Uterus (tissue), 4 donors: ENCODE measurements around the gene SYCP3. TPM values are rescaled to one million over a fixed set of nuclear protein-coding genes. Genes with fewer than 3 reads are reported as not detected.

Experiments
- DNase-seq, 2 donors: peaks; one replicate each; pipeline ENCODE4 v3.0.0-alpha.2; 2019 to 2020
- H3K27ac ChIP-seq, 2 donors: fragments of 200-600 bp; sonication (generic); 1 replicate in 1 of 2; 2 replicates in 1 of 2; pipeline ENCODE4 v1.5.1; 2016 to 2018
- H3K27me3 ChIP-seq, 2 donors: fragments of 200-600 bp; sonication (generic); one replicate each; pipeline ENCODE4 v1.5.1; 2018 to 2019; ENCODE audit warnings: control low read depth in 1 of 2
- H3K36me3 ChIP-seq, 2 donors: fragments of 200-600 bp; sonication (generic); one replicate each; pipeline ENCODE4 v1.5.1; 2019; ENCODE audit warnings: control low read depth in 1 of 2
- H3K4me1 ChIP-seq, 2 donors: fragments of 200-600 bp; sonication (generic); one replicate each; pipeline ENCODE4 v1.5.1; 2018 to 2019; ENCODE audit warnings: control low read depth in 1 of 2
- H3K4me3 ChIP-seq, 2 donors: fragments of 200-600 bp; sonication (generic); 1 replicate in 1 of 2; 2 replicates in 1 of 2; pipeline ENCODE4 v1.5.1; 2018 to 2019; ENCODE audit warnings: mild to moderate bottlenecking in 1 of 2
- H3K9me3 ChIP-seq, 2 donors: fragments of 200-600 bp; sonication (generic); one replicate each; pipeline ENCODE4 v1.5.1; 2019; ENCODE audit warnings: control low read depth in 1 of 2
- POLR2A ChIP-seq, 2 donors: fragments of 450-650 bp; IDR thresholded peaks; one replicate each; pipeline ENCODE4 v1.6.1; 2016; ENCODE audit warnings: antibody characterized with exemption in 2 of 2, mild to moderate bottlenecking in 1 of 2, moderate library complexity in 1 of 2
- intact Hi-C: fragments of 100-400 bp; cut with DNase I; formaldehyde crosslinking; loops from one replicate; pipeline ENCODE4 v1.15.1; 2023; ENCODE audit warnings: low total_unique reads
- total RNA-seq, 4 donors: library from RNA; depleted of rRNA in 3 of 4; stranded (reverse); fragments of >200 nt in 3 of 4; gene quantifications; one replicate each; pipeline versions ENCODE4 v1.1.0 to v1.2.4, GENCODE V29; 2014 to 2023
- TF ChIP-seq, protein P1 (sequence below), 4 experiments: fragments of 200-600 bp in 2 of 4; fragments of 450-650 bp in 2 of 4; sonication (generic) in 2 of 4; IDR thresholded peaks; one replicate each; pipeline ENCODE4 v1.5.1; 2016 to 2019; ENCODE audit warnings: antibody characterized with exemption in 4 of 4, mild to moderate bottlenecking in 2 of 4, moderate library complexity in 1 of 4
- donor health status: DM: yes; HTN: yes; CAD: no.

The SYCP3 gene
- total RNA-seq = under 1 TPM in 1 of 4 donors, not detected in 3; 0.14 TPM

DNA sequence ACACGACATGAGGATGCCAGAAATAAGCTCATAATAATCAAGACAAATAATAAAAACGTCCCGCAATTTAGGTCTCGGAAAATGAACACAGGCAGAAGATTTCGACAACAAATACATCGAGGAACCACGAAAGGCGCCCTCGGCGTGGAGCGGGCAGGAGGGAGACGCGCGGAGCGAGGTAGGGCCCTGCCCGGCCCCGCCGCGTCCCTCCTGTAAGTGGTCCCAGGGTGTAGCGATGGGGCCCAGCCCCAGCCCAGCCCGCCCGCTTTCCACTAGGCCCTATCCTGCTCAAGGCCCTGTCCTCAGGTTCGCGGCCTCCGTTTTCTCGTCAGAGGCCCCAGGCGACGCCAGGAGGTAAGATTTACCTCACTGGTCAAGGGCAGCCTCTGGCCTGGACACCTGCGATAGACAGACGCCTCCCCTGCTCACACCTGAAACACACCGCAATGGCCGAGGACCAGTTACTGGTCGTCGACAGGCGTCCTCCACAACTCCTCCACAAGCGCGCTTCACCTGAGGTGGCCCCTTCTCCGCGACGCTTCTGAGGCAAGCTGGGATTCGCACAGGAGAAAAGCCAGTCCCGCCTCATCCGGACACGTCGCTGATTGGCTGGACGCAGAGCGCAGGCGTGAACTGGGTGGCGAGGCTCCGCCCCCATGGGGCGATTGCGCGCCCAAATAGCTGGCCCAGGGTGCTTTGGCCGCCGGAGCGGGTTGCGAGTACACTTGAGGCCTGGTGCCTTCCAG is at the start of gene SYCP3:
SYCP3 (minus strand) TSS at position 543 of the 746 bp plus-strand sequence. CDS start 1,527 bp downstream, outside the sequence.
- no peak for DNase-seq
- Histone ChIP-seq H3K4me3 (no peak within 1 kb of the TSS), H3K4me1 (no peaks in the 10 kb centered on the region), H3K27me3 (no peaks in the 10 kb centered on the region), H3K9me3 (no peaks in the 10 kb centered on the region), H3K36me3 (no peaks in the 10 kb centered on the region), H3K27ac (no peak within 1 kb of the TSS)
- TF ChIP-seq, protein P1, sequence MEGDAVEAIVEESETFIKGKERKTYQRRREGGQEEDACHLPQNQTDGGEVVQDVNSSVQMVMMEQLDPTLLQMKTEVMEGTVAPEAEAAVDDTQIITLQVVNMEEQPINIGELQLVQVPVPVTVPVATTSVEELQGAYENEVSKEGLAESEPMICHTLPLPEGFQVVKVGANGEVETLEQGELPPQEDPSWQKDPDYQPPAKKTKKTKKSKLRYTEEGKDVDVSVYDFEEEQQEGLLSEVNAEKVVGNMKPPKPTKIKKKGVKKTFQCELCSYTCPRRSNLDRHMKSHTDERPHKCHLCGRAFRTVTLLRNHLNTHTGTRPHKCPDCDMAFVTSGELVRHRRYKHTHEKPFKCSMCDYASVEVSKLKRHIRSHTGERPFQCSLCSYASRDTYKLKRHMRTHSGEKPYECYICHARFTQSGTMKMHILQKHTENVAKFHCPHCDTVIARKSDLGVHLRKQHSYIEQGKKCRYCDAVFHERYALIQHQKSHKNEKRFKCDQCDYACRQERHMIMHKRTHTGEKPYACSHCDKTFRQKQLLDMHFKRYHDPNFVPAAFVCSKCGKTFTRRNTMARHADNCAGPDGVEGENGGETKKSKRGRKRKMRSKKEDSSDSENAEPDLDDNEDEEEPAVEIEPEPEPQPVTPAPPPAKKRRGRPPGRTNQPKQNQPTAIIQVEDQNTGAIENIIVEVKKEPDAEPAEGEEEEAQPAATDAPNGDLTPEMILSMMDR (IDR thresholded peaks at IDR 0.05) = no peak
- no peak for TF ChIP-seq POLR2A (IDR thresholded peaks at IDR 0.05)
- intact Hi-C loops = no loop called here

DNA sequence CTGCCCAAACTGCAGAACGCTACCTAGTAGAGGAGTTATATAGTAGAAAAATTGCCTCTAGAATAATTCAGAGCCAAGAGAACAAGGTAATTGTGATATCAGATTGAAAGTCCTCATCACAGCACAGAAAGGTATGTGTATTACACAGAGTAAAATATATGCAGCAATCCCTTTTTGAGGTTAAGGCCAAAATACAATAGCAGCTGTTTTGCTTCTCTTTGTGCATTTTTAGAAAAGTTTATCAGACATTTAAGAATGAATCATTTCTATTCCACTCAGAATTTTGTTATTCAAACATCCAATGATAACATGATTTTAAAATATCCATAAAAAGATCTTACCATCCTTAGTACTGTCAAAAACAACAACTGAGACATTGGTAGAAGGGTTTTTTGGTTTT is 46.4 kb upstream of the SYCP3 start:
- H3K27me3 ChIP-seq = no peaks in the 10 kb centered on the region
- TF ChIP-seq POLR2A (IDR thresholded peaks at IDR 0.05) = no peak
- TF ChIP-seq, protein P1 (IDR thresholded peaks at IDR 0.05) = no peak

DNA sequence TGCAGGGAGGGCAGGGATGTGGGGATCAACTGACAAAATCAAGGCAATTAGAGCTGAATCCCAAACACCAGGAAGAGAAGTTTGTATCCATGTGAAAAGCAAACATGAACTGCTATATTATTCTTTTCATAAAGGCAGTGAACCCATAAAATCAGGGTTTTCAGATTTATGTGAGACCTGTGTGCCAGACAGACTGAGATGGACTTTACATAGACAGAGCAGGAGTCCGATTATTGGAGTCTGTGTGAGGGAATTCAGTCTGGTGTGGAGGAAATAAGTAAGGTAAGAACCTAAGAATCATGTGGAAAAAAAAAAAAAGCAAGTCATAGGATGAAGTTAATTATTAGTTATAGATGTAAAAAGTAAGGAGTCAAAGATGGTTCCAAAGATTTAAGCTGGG is 45.1 kb upstream of the SYCP3 start:
- Histone ChIP-seq H3K36me3 (no peaks in the 10 kb centered on the region), H3K9me3 (no peaks in the 10 kb centered on the region), H3K4me1 (no peaks in the 10 kb centered on the region), H3K4me3 (no peak overlapping the region), H3K27ac (no peak overlapping the region), H3K27me3 (no peaks in the 10 kb centered on the region)
- intact Hi-C loops = no loop called here
- no peak for DNase-seq
- TF ChIP-seq, protein P1 (IDR thresholded peaks at IDR 0.05) = no peak
- TF ChIP-seq POLR2A (IDR thresholded peaks at IDR 0.05) = no peak

More for the DNA sequence above, 46.4 kb upstream of the SYCP3 start:
- Histone ChIP-seq H3K27ac (no peak overlapping the region), H3K4me3 (no peak overlapping the region), H3K9me3 (no peaks in the 10 kb centered on the region), H3K36me3 (no peaks in the 10 kb centered on the region), H3K4me1 (no peaks in the 10 kb centered on the region)
- no peak for DNase-seq
- intact Hi-C loops = no loop called here

DNA sequence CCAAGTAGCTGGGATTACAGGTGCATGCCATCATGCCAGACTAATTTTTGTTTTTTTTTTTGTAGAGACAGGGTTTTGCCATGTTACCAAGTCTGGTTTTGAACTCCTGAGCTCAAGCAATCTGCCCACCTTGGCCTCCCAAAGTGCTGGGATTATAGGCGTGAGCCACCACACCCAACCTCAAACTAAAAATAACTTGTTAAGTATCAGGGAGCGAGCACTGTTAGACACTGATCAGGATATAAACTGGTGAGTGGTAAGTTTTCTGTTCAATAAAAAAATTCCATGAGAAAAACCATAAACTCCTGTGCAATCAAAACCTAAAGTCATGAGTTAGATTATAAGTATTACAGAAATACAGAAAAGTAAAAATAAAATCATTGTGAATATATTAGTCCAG is 44.6 kb upstream of the SYCP3 start:
- no peak for TF ChIP-seq POLR2A (IDR thresholded peaks at IDR 0.05)
- TF ChIP-seq, protein P1 (IDR thresholded peaks at IDR 0.05) = no peak
- no peaks in the 10 kb centered on the region for H3K27me3 ChIP-seq
- no peak overlapping the region for H3K27ac ChIP-seq
- intact Hi-C loops = no loop called here
- no peaks in the 10 kb centered on the region for H3K4me1 ChIP-seq
- H3K9me3 ChIP-seq = no peaks in the 10 kb centered on the region
- no peak for DNase-seq
- H3K36me3 ChIP-seq = no peaks in the 10 kb centered on the region
- no peak overlapping the region for H3K4me3 ChIP-seq

DNA sequence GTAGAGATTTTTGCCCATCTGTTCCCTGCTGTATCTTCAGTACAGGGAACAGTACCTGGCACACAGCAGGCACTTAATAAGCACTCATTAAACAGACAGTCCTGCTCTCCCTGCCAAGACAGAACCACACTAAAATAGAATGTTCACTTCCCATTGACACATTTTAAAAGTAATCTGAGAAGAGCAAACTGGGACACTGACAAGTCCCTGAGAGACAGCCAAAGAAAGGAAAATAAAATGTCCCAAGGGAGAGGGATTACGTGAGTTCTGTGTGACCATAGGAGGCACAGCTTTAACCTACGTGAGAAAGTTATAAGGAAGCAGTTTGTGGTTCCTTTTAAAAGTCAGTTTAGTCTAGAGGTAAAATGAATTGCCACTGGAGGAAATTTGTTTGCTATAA is 43.9 kb upstream of the SYCP3 start:
- TF ChIP-seq, protein P1 (IDR thresholded peaks at IDR 0.05) = no peak
- TF ChIP-seq POLR2A (IDR thresholded peaks at IDR 0.05) = no peak
- Histone ChIP-seq H3K4me3 (no peak overlapping the region), H3K27ac (no peak overlapping the region), H3K9me3 (no peaks in the 10 kb centered on the region), H3K4me1 (no peaks in the 10 kb centered on the region), H3K27me3 (no peaks in the 10 kb centered on the region), H3K36me3 (no peaks in the 10 kb centered on the region)
- intact Hi-C loops = no loop called here
- no peak for DNase-seq
